PC-3 (cell line): Measurements from ENCODE around the gene OR4X1. TPM values are rescaled to one million over a fixed set of nuclear protein-coding genes. Genes with fewer than 3 reads are reported as not detected.
A peak's percentile ranks its signal among the peaks of the same experiment; 100 is the strongest.
"Not testable (repeated sequence)": the region's sequence is repeated elsewhere in the genome, so short reads cannot be mapped to it uniquely, and the experiment has no call there.

ENCODE experiments used
- ATAC-seq: fragments of 200-7000 bp; cut with Tn5 transposase; 2 replicates; pipeline ENCODE4 v1.9.1; 2020; ENCODE audit warnings: mild to moderate bottlenecking, moderate library complexity
- BruUV-seq: library from RNA; stranded (reverse); fragments of 400-500 nt; replicated peaks from 2 replicates; lab custom pipeline; 2021; lab: Mats Ljungman, UMichigan
- CTCF ChIA-PET: fragments of 300-600 bp; sonication (Branson Sonifier 250); formaldehyde crosslinking; loops from one replicate; lab custom pipeline; 2022; ENCODE audit warnings: antibody characterized with exemption; lab: Charles Lee
- POLR2A ChIA-PET: fragments of 300-600 bp; sonication (Branson Sonifier 250); formaldehyde crosslinking; loops from one replicate; lab custom pipeline; 2022; ENCODE audit warnings: antibody characterized with exemption; ENCODE audit not compliant: unreplicated experiment; lab: Charles Lee
- DNase-seq: peaks from one replicate; pipeline ENCODE4 v3.0.0-alpha.2; 2015
- H2AFZ ChIP-seq: fragments of 300-600 bp; sonication (generic); 2 replicates; pipeline ENCODE4 v1.6.0; 2016; ENCODE audit warnings: antibody characterized with exemption, low read length
- H3F3A ChIP-seq: fragments of 300-600 bp; sonication (generic); one replicate; pipeline ENCODE4 v1.6.0; 2017; ENCODE audit warnings: antibody characterized with exemption, low read length, control low read depth, mild to moderate bottlenecking; ENCODE audit not compliant: unreplicated experiment
- H3K27ac ChIP-seq: fragments of 300-600 bp; sonication (generic); 2 replicates; pipeline ENCODE4 v1.5.1; 2016; ENCODE audit warnings: mild to moderate bottlenecking, low read length
- H3K27me3 ChIP-seq: fragments of 300-600 bp; sonication (generic); 2 replicates; pipeline ENCODE4 v1.6.1; 2016; ENCODE audit warnings: low read length, mixed read lengths
- H3K36me3 ChIP-seq: fragments of 300-600 bp; sonication (generic); 2 replicates; pipeline ENCODE4 v1.6.1; 2016; ENCODE audit warnings: low read depth, mixed run types, low read length, mixed read lengths
- H3K4me1 ChIP-seq: fragments of 300-600 bp; sonication (generic); 2 replicates; pipeline ENCODE4 v1.5.1; 2016; ENCODE audit warnings: low read length; ENCODE audit not compliant: insufficient read depth
- H3K4me2 ChIP-seq: fragments of 300-600 bp; sonication (generic); 2 replicates; pipeline ENCODE4 v1.6.0; 2016; ENCODE audit warnings: low read length
- H3K4me3 ChIP-seq: fragments of 300-600 bp; sonication (generic); 2 replicates; pipeline ENCODE4 v1.5.1; 2016; ENCODE audit warnings: mild to moderate bottlenecking, low read length, mixed read lengths
- H3K79me2 ChIP-seq: fragments of 300-600 bp; sonication (generic); 2 replicates; pipeline ENCODE4 v1.6.1; 2017; ENCODE audit warnings: low read length, mixed read lengths
- H3K9ac ChIP-seq: fragments of 300-600 bp; sonication (generic); 2 replicates; pipeline ENCODE4 v1.6.0; 2016; ENCODE audit warnings: mild to moderate bottlenecking, low read length
- H3K9me2 ChIP-seq: fragments of 300-600 bp; sonication (generic); replicated peaks from 2 replicates; pipeline ENCODE4 v1.6.1; 2016; ENCODE audit warnings: mixed run types, low read length, mixed read lengths
- H3K9me3 ChIP-seq: fragments of 300-600 bp; sonication (generic); 2 replicates; pipeline ENCODE4 v1.6.1; 2016; ENCODE audit warnings: low read length, mixed read lengths
- H4K20me1 ChIP-seq: fragments of 300-600 bp; sonication (generic); 2 replicates; pipeline ENCODE4 v1.6.1; 2016; ENCODE audit warnings: low read length, mixed read lengths
- CTCF ChIP-seq: fragments of 300-600 bp; sonication (generic); conservative IDR thresholded peaks from 2 replicates; pipeline ENCODE4 v1.5.1; 2017; ENCODE audit warnings: antibody characterized with exemption, low read depth, mild to moderate bottlenecking, low read length
- EZH2 ChIP-seq: fragments of 300-600 bp; sonication (generic); IDR thresholded peaks from one replicate; pipeline ENCODE4 v1.6.1; 2017; ENCODE audit warnings: antibody characterized with exemption, mild to moderate bottlenecking, low read length; ENCODE audit not compliant: unreplicated experiment
- EZH2phosphoT487 ChIP-seq: fragments of 300-600 bp; sonication (generic); IDR thresholded peaks from 2 replicates; pipeline ENCODE4 v1.6.1; 2018; ENCODE audit warnings: mild to moderate bottlenecking, antibody characterized with exemption, low read length, borderline replicate concordance
- intact Hi-C: fragments of 100-400 bp; cut with micrococcal nuclease; formaldehyde crosslinking; loops from 2 replicates; pipeline ENCODE4 v1.9.0; 2023
- total RNA-seq: library from RNA; depleted of rRNA; stranded (reverse); fragments of >200 nt; gene quantifications from 2 replicates; pipeline ENCODE4 v1.2.3, GENCODE V29; 2014

OR4X1 gene
- total RNA-seq, 1 experiment from 2014 or later = not detected

GRCh38 chr11:48272606-48273005 lies 8.9 kb downstream of the OR4X1 start:
- Histone ChIP-seq H3K4me1 (no peaks in the 10 kb centered on the region), H3K27me3 (no peaks in the 10 kb centered on the region), H3K9ac (no peak overlapping the region), H3F3A (no peaks in the 10 kb centered on the region), H3K4me2 (no peak overlapping the region), H3K79me2 (no peaks in the 10 kb centered on the region), H3K36me3 (no peaks in the 10 kb centered on the region), H3K27ac (no peak overlapping the region), H3K4me3 (no peak overlapping the region), H3K9me3 (no peaks in the 10 kb centered on the region), H3K9me2 (no peaks in the 10 kb centered on the region), H2AFZ (no peak overlapping the region), H4K20me1 (no peaks in the 10 kb centered on the region)
- no TSS peak for BruUV-seq
- CTCF ChIA-PET = no interaction called here
- DNase-seq (no peak), ATAC-seq (no peak)
- POLR2A ChIA-PET = no interaction called here
- TF ChIP-seq EZH2 (no peak), CTCF (no peak)
- intact Hi-C loops = no loop called here

- H3K36me3 ChIP-seq = no peaks in the 10 kb centered on the region
- DNase-seq (no peak), ATAC-seq (no peak)
- no peaks in the 10 kb centered on the region for H4K20me1 ChIP-seq
- TF ChIP-seq EZH2 = no peak
- no peak for TF ChIP-seq EZH2phosphoT487
- TF ChIP-seq CTCF = no peak
- H3K27me3 ChIP-seq = no peaks in the 10 kb centered on the region
- intact Hi-C loops = loop anchor here (5.0 kb wide), 1 partner anchor 861 kb away; no protein-coding TSS in a partner anchor
- H3K9me2 ChIP-seq = no peaks in the 10 kb centered on the region
- H3K4me2 ChIP-seq = no peak within 1 kb of the TSS
- H3K79me2 ChIP-seq = no peaks in the 10 kb centered on the region
- no peaks in the 10 kb centered on the region for H3K9me3 ChIP-seq
- H3K4me3 ChIP-seq = no peak within 1 kb of the TSS
- no peaks in the 10 kb centered on the region for H3K4me1 ChIP-seq
- H2AFZ ChIP-seq = no peak within 1 kb of the TSS
- no TSS peak for BruUV-seq
- H3F3A ChIP-seq = no peaks in the 10 kb centered on the region
- no peak within 1 kb of the TSS for H3K27ac ChIP-seq
- ChIA-PET CTCF (no interaction called here), POLR2A (no interaction called here)
- H3K9ac ChIP-seq = no peak within 1 kb of the TSS
Measured at GRCh38 chr11:48305923-48306322, 42.3 kb downstream of the OR4X1 start, which contains the start of gene OR4S1. OR4S1 (plus strand) TSS chr11:48306223; CDS start chr11:48306223, 0 bp downstream.

DNA sequence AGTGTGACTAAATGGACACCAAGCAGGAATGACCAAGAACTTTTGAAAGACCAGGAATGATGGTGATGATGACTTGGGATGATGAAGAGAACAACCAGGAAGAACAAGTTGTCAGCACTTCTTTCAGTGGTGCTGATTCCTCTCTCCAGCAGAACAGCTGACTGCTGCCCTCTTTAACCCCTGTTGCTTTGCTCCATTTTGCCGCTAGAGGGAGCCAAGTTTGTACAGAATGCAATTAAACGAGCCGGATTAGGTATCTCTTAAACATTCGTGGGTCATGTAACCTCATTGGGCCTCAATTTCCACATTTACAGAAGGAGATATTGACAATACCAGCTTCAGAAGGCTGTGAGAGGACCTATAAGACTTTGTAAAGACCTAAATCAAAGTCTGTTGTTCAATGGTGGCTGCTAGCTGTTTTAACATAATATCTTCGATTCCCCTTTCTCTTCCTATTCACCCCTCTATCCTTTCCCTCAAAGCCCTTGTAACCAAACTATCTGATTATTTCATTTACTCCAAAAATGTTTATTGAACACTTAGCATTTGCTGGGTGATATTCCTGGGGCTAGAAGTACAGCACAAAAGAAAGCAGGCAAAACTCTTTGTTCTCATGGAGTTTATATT lies 44.2 kb downstream of the OR4X1 start:
- Histone ChIP-seq H3K36me3 (no peaks in the 10 kb centered on the region), H3K4me2 (no peak overlapping the region), H3K27ac (no peak overlapping the region), H3K4me1 (no peaks in the 10 kb centered on the region), H3K9me2 (no peaks in the 10 kb centered on the region), H3K27me3 (no peaks in the 10 kb centered on the region), H3K4me3 (no peak overlapping the region), H3F3A (no peaks in the 10 kb centered on the region), H3K9ac (no peak overlapping the region), H3K9me3 (no peaks in the 10 kb centered on the region), H3K79me2 (no peaks in the 10 kb centered on the region), H2AFZ (no peak overlapping the region), H4K20me1 (no peaks in the 10 kb centered on the region)
- intact Hi-C loops = loop anchor here (5.0 kb wide), 1 partner anchor 859 kb away; no protein-coding TSS in a partner anchor
- peak; percentile 61 for ATAC-seq
- POLR2A ChIA-PET = no interaction called here
- CTCF ChIA-PET = no interaction called here
- no peak for TF ChIP-seq EZH2
- TF ChIP-seq CTCF = peak; percentile 91
- peak; percentile 75 for DNase-seq
- BruUV-seq = no TSS peak

DNA sequence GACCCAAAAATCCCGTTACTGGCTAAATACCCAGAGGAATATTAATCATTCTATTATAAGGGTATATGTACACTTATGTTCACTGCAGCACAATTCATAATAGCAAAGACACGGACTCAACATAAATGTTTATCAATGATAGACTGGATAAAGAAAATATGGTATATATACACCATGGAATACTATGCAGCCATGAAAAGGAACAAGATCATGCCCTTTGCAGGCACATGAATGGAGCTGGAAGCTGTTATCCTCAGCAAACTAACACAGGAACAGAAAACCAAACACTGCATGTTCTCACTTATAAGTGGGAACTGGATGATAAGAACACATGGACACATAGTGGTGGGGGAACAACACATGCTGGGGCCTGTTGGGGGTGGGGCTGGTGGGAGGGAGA lies 49.9 kb downstream of the OR4X1 start:
- H3K9me2 ChIP-seq, ATAC-seq, H3F3A ChIP-seq, BruUV-seq, H3K4me1 ChIP-seq, H3K79me2 ChIP-seq, H3K4me2 ChIP-seq, H3K4me3 ChIP-seq, H3K27me3 ChIP-seq, H3K36me3 ChIP-seq, H2AFZ ChIP-seq, CTCF ChIA-PET, H3K27ac ChIP-seq, POLR2A ChIA-PET, DNase-seq, H3K9me3 ChIP-seq, H3K9ac ChIP-seq, intact Hi-C loops, H4K20me1 ChIP-seq: not testable (repeated sequence)
